ENCODE results near the gene MFSD12.

DNA sequence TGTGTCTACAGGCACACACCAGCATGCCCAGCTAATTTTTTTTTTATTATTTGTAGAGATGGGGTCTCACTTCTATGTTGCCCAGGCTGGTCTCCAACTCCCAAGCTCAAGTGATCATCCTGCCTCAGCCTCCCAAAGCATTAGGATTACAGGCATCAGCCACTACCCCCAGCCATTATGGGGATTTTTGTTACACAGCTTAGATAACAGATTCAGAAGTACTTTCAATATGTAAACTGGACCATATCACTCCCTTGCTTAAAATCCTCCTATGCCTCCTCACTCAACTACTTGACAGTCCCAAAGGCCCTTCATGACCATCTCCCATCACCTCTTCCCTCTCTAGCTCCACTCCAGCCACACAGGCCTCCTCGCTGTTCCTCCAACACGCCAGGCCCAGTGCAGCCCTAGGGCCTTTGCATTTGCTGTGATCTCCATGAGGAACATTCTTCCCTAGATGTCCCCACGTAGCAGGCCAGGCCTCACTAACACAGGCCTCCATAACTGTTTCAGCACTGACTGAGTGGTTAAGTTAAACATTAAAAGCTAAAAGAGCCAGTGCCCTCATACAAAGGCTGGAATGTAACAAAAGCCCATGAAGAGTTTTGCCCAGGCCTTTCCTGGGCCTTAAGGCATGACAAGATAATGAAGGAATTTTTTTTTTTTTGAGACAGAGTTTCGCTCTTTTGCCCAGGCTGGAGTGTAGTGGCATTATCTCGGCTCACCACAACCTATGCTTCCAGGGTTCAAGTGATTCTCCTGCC, 59.4 kb downstream of the MFSD12 start:
- TF ChIP-seq, protein P1, sequence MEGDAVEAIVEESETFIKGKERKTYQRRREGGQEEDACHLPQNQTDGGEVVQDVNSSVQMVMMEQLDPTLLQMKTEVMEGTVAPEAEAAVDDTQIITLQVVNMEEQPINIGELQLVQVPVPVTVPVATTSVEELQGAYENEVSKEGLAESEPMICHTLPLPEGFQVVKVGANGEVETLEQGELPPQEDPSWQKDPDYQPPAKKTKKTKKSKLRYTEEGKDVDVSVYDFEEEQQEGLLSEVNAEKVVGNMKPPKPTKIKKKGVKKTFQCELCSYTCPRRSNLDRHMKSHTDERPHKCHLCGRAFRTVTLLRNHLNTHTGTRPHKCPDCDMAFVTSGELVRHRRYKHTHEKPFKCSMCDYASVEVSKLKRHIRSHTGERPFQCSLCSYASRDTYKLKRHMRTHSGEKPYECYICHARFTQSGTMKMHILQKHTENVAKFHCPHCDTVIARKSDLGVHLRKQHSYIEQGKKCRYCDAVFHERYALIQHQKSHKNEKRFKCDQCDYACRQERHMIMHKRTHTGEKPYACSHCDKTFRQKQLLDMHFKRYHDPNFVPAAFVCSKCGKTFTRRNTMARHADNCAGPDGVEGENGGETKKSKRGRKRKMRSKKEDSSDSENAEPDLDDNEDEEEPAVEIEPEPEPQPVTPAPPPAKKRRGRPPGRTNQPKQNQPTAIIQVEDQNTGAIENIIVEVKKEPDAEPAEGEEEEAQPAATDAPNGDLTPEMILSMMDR (IDR thresholded peaks at IDR 0.05 in 4 of 5, conservative IDR thresholded peaks at IDR 0.05 in 1 of 5), result no peak
- TF ChIP-seq POLR2A (IDR thresholded peaks at IDR 0.05), result no peak
